Inferior parietal cortex (tissue), 1 donor: Measurements from ENCODE around the gene CCNDBP1.
A peak's percentile ranks its signal among the peaks of the same experiment; 100 is the strongest.
"Not testable (repeated sequence)": the region's sequence is repeated elsewhere in the genome, so short reads cannot be mapped to it uniquely, and the experiment has no call there.

Source experiments
- DNase-seq: peaks from one replicate; pipeline ENCODE4 v3.0.0-alpha.2; 2016; ENCODE audit errors: extremely low spot score

The CCNDBP1 gene

GRCh38 chr15:43214592-43215295 lies 29.5 kb downstream of the CCNDBP1 start:
- no peak for DNase-seq

GRCh38 chr15:43215961-43216360 lies 30.8 kb downstream of the CCNDBP1 start:
- no peak for DNase-seq

GRCh38 chr15:43218908-43219706 lies 33.9 kb downstream of the CCNDBP1 start:
- no peak for DNase-seq

GRCh38 chr15:43219929-43220928 lies 35.0 kb downstream of the CCNDBP1 start:
- DNase-seq: no peak

- DNase-seq: no peak
Measured at GRCh38 chr15:43220991-43221403, 35.8 kb downstream of the CCNDBP1 start, which contains the start of gene EPB42. EPB42 (minus strand) TSS chr15:43221018; CDS start chr15:43220825, 193 bp downstream.

- DNase-seq: no peak
Measured at GRCh38 chr15:43221422-43221821, 36.2 kb downstream of the CCNDBP1 start.

- DNase-seq: peak; percentile 72
Measured at GRCh38 chr15:43225201-43225949, 40.2 kb downstream of the CCNDBP1 start.

GRCh38 chr15:43225950-43226255 lies 40.7 kb downstream of the CCNDBP1 start:
- not testable (repeated sequence) for DNase-seq

GRCh38 chr15:43226436-43227305 lies 41.5 kb downstream of the CCNDBP1 start:
- no peak for DNase-seq

- DNase-seq: peak; percentile 24
Measured at GRCh38 chr15:43229977-43230376, 44.8 kb downstream of the CCNDBP1 start.

GRCh38 chr15:43230640-43231115 lies 45.5 kb downstream of the CCNDBP1 start:
- no peak for DNase-seq

GRCh38 chr15:43232289-43232874 lies 47.2 kb downstream of the CCNDBP1 start:
- no peak for DNase-seq

- no peak for DNase-seq
Measured at GRCh38 chr15:43235536-43235935, 50.3 kb downstream of the CCNDBP1 start.

- no peak for DNase-seq
Measured at GRCh38 chr15:43237842-43238470, 52.8 kb downstream of the CCNDBP1 start.

- no peak for DNase-seq
Measured at GRCh38 chr15:43238671-43239131, 53.5 kb downstream of the CCNDBP1 start.

- no peak for DNase-seq
Measured at GRCh38 chr15:43239732-43240491, 54.7 kb downstream of the CCNDBP1 start.

- DNase-seq: no peak
Measured at GRCh38 chr15:43241100-43241499, 55.9 kb downstream of the CCNDBP1 start.

- DNase-seq: no peak
Measured at GRCh38 chr15:43242616-43243015, 57.4 kb downstream of the CCNDBP1 start.
